HG03432 (cell line): ENCODE results near the gene ARHGEF16.

Experiments
- ATAC-seq: cut with Tn5 transposase; IDR thresholded peaks from one replicate; pipeline ENCODE4 v1.9.1; 2021; ENCODE audit warnings: mild to moderate bottlenecking, moderate library complexity; ENCODE audit not compliant: unreplicated experiment

ARHGEF16 gene

DNA sequence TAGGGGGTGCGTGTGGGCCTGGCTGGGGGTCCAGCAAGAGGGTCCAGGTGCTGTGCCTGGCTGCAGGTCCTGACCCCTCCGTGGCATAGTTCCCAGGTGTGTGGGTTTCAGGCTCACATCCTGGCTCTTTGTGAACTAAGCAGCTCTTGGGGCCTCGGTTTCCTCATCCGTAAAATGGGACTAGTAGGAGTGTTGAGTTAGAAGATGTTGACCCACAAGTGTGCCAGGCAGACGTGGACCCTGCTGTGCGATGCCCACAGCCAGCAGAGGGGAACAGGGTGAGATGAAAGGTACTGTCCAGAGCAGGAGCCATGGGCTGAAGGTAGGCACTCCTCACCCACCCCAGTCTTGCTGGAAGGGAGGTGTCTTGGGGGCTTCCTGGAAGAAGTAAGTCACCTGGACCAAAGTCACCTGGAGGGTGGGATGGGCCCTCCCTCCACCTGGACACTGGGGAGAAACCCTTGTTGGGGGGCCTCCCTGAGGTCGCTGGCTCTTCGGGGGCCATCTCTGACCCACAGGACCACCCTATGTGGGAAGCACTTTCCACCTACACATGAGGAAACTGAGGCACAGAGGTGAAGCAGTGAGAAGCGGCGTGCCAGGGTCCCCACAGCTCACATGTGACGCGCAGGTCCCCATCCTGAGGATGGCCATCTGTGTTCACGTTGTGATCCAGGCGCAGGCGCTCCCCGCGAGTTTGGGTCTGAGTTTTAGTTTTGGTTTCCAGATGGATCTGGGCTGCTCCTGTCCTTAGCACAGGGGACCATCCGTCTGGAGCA is 1.4 kb downstream of the ARHGEF16 start:
- no peak for ATAC-seq

DNA sequence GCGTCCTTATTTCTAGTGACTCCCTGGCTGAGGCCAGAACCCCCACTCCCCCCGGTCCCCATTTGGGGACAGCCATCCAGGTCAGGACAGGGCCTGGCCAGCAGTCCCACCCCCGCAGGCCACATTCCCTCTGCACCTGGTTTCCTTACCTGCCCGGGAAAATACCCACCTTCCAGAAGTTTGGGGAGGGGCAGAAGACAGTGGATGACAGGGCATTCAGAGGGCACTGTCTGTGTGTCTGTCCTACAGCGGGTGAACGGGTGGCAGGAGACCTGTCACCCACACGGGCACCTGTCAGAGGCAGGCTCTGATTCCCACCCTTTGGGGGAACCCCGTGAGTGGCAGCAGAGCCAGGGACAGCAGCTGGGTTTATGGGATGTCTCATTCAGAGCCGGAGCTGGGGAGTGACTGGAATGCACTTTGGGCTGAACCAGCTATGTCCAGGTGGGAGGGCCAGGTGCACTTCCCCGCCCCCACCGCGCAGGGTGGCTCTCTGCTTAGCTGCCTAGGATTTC is 2.0 kb downstream of the ARHGEF16 start:
- no peak for ATAC-seq

DNA sequence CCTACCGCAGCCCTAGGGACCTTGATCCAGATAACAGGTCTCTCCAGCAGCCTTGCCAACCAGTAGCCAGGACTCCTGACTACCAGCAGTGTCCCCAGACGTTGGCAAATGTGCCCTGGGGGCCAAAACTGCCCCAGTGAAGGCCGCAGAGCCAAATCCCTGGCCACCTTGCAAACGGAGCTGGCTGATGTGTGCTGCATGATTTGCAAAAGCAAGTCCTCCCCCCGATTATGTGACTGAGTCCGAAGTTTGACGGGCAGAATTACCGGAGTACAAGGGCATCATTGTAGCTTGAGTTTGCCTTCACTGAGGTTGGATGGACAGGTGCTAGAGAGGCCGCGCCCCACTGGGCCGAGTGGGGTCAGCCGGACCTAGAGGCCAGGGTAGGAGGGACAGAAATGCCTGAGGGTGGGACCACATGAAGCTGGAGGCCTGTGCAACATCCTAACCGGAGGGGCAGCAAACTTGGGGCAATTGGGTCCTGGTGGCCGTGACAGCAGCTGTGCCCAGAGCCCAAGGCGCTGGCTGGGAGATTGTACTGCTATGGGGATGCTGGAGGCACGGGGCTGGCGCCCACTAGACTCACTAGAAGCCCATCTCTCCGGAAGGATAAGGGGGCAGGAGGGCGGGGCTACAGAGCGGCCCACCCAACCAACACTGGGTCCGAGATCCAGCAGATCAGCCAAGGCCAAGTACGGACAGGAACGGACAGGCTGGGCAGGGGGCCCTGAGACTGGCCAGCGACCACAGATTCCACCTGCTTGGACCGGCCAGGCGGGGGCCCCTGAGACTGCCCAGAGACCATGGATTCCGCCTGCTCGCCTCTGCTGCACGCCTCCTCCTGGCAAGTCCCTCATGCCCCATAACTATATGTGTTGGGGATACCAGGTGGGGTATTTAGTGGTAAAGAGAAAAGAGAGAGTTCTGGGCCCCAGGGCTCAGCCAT is 2.8 kb downstream of the ARHGEF16 start:
- no peak for ATAC-seq

DNA sequence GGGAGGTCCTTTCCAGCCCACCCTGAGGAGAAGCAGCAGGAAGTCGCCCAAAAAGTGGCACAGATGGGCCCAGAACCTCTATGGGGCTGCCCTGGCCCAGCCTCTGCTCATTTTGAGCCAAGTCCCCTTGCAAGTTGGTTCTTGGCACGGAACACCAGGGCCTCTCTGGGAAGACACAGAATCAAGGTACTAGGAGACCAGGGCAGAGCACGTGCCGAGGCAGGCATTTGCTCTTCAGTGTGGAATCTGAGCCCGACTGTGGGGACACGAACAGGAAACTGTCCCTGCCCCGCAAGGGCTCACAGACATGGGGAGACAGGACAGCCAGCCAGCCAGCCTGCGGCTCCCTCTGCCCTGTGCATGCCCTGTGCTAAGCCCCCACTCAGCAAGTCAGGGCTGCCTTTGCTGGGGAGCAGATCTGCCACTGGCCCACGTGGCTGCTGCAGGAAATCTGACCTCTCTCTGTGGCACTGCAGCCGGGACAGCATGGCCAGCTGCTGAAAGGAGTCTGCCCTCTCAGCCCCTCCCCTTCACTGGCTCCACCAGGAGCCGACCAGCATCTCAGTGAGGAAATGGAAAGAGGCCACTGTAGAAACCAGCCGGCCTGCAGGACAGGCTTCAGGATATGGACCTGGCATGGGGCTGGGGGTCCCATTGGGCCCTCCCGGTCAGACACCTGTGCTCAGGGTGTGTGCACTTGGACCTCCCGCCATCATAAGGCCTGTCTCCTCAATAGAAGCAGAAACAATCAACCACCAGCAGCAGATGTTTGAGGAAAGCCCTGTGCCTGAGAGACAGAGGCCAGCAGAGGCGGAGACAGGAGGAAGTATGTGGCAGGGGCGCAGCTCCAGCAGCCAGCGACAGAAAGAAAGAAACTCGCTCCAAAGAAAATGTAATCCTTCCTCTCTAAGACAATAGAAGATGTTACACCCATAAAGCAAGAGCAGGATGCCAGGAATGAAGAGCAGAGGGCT is 3.7 kb downstream of the ARHGEF16 start:
- no peak for ATAC-seq

DNA sequence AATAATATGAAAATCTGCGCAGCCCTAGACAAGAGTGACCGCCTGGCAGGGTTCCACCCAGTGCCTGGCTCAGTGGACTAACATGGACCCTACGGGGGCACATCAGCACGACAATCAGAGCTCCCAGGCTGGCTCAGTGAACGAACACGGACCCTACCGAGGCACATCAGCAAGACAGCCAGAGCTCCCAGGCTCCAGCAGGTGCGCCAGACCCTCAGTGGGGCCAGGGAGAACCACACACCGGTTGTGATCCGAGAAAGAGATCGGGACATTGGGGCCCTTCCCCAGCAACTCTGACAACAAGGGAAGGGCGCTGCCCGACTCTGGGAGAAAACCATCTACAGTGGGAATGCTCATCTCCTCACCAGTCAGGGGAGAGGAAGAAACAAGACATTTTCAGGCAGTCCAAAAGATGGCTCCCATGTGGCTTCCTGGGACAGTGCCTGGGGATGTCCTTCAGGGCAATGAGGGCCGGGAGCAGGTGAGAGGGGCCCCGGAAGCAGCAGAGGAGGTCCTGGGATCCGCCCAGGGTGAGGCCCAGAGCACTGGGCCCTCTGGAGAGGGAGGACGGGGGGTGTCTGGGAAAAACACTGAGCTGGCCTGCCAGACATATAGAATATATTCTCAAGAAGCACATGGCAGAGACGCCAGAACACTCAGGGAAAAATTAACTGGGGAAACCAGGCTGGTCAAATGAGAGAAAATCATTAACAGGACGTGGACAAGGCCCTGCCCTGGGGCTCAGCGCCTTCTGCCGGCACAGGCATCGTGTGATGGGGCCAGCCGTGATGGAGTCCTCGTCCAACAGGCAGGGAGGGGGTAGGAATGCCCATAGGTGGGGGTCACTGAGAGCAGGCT is 4.8 kb downstream of the ARHGEF16 start:
- no peak for ATAC-seq

DNA sequence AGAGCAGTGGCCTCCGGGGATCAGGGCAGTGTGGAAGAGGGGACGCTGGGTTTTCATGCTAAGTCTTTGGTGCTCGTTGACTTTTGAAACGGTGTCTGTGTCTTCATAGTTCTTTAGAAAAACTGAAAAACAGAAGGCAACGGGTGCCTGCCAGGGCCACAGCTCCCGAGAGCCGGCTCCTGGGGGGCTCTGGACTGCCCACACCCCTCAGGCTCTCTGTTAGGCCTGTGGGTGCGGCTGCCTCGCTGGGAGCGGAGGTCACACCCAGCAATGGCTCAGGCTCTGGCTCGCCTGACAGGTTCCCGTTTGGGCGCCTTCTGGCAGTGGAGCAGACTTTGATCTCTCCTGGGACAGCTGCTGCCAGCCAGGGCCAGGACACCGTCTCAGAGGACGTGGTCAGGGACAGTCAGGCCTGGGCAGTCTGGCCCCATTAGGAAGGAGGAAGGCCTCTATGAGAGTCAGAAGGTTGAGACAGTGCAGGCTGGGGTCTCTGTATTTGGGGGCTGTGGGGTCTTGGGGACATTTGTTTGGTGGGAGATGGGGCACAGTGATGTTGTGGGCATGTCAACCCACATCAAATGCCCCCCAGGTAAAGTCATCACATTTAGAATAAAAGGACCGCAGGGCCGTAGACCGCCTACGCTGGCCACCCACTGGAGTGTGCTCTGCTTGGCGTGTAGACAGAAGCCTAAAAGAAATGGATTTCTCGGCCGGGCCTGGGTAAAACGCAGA is 5.6 kb downstream of the ARHGEF16 start:
- ATAC-seq, result no peak

DNA sequence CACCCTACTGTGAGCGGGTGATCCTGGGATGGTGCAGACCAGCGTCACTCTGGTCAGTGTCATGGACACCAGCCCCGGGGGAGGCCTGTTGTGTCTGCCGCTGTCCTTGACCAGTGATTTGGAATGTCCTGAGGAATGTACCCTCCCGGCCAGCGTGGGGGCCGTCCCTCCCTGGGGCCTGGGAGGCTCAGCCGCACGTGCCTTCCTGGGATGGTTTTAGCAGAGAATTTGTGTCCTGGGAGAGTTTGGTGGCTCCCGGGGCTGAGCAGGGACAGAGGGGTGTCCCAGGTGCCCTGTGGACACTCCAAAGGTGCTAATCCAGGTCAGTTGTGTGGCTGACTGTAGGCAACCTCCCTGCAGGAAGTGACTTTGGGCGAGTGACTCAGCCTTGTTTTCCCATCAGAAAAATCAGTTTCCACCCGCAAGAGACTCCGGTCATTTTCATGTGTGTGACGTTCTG is 6.2 kb downstream of the ARHGEF16 start:
- no peak for ATAC-seq

DNA sequence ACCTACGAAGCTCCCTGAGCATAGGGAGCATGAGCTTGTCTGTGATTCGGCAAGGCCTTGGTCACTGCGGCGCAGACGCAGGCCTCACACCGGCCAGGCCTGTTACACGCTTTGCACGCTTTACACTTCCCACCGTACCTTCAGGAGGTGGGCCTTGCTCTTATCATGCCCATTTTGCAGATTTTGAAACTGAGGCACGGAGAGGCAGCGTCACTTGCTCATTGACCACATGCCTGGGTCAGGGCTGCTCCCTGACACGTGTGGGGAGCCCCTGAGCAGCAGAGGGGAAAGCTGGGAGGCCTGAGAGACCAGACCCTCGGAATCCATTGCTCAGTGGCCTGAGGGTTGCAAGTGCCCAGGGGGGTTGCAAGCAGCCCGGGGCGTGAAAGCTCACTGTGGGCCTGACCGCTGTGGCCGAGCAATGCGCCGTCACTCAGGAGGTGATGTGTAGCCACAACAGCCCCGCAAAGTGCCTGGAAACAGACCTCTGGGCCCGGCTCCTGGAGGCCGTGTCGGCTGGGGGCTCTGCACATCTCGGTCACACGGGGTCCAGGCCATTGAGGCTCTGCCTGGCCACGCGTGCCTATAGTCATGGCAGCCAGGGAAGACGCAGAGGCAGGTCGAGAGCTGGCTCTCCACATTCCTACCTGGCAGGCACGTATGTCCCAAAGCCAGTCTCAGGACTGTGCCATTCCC is 6.9 kb downstream of the ARHGEF16 start:
- ATAC-seq, result no peak

DNA sequence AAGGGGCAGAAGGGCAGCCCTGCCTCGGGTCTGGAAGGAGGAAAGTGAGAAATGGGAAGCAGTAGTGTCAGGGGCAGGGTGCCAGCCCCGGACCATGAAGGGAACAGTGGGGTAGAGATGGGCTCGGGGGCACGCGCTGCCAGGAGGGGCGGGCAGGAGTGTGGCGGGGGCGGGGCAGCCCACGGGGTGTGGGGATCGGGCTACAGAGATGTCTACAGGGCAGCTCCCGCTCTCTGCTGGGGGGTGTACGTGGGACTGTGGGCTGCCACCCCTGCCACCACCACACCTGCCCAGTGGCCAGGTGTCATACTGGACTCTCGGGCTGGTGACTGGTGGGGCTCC is 7.4 kb downstream of the ARHGEF16 start:
- ATAC-seq, result no peak

DNA sequence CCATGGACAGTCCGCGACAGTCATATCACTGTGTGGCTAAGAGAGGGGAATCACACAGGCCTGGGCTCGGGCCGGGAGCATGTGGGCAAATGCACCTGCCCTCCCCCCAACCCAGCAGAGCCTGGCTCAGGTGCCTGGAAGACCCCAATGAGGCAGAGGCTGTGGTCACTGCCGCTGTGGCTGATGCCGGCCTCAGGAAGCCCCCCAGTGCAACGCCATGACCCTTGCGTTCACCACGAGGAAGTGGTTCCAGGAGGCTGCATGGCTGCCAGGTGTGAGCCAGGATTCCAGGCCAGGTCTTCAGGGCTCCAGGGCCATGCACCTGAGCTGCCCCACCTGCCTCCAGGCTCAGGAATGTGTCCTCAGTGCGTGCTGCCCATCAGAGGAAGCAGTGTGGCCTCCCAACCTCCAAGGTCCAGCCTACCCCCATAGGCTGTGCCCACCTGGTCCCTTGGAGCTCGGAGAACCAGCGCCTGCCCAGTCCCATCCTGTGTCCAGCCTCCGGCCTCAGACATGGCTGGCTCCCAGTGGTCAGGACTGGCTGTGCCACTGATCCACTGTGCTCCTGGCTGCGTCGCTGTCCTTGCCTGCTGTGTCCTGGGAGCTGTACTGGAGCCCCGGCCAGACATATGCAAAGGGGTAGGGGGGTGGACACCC is 8.0 kb downstream of the ARHGEF16 start:
- no peak for ATAC-seq

DNA sequence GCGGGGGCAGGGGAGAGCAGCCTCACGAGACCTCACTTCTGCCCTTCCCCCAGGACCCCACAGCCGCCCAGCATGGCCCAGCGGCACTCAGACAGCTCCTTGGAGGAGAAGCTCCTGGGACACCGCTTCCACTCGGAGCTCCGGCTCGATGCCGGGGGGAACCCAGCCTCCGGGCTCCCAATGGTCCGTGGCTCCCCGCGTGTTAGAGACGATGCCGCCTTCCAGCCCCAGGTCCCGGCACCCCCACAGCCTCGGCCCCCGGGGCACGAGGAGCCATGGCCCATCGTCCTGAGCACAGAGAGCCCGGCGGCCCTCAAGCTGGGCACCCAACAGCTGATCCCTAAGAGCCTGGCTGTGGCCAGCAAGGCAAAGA is 8.5 kb downstream of the ARHGEF16 start:
- ATAC-seq, result no peak

DNA sequence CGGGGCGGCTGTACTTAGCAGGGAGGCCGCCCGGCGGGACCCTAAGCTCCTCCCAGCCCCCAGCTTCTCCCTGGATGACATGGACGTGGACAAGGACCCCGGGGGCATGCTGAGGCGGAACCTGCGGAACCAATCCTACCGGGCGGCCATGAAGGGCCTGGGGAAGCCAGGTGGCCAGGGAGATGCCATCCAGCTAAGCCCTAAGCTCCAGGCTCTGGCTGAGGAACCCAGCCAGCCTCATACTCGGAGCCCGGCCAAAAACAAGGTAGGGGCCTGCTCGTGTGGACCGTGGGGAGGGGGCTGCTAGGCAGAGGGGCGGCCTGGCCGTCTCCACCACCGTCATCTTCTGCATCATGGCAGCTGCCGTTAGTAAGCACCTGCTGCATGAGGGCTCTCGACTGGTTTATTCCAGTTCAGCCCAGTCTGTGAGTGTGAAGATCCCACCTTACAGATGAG is 9.0 kb downstream of the ARHGEF16 start:
- ATAC-seq, result no peak

DNA sequence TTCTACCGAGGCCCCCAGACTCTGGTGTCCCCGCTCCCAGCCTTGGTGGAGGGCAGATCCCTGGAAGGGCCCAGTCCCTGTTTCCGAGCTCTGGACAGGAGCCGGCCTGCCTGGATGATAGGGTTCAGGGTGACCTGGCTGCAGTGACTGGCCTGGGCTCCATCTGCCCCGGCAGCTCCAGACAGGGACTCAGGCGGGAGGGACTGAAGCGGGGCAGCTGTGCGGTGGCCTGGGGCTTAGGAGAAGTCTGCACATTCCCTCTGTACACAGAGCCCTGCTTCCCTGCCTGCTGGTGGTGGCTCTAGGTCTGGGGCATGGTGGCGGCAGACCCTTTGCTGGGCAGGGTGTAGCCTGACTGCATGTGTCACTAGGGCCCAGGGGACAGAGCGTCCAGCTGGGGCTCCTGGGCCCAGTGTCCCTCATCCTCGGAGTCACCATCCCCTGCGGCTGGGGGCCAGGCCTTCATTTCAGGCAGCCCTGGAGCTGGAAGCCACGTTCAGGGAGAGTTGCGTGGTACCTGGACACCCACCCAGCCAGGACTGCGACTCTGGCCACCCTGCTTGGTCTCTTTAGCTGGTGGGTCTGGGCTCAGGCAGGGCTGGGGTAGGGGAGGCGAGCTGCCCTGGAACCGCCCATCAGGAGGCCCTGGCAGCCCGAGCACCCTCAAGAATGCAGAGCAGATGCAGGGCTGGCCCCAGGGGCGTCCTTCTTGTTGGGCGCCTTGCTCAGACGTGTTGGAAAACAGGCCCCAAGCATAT is 9.6 kb downstream of the ARHGEF16 start:
- ATAC-seq, result no peak

DNA sequence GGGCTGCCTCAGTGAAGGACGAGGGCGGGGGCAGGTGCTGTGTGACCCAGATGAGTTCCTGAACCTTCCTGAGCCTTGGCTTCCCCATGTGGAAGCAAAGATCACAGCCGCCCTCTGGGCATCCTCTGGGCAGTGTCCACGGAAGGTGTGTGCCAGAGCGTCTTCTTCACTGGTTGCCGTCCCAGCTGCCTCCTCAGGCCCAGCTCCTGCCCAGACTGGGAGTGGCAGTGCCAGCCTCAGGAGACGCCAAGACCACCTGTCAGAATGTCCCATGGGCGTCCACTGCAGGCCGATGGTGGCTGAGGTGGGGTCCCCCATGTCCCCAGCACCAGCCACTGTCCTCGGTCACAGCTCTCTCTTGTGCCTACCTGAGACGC is 10.2 kb downstream of the ARHGEF16 start:
- ATAC-seq, result no peak

DNA sequence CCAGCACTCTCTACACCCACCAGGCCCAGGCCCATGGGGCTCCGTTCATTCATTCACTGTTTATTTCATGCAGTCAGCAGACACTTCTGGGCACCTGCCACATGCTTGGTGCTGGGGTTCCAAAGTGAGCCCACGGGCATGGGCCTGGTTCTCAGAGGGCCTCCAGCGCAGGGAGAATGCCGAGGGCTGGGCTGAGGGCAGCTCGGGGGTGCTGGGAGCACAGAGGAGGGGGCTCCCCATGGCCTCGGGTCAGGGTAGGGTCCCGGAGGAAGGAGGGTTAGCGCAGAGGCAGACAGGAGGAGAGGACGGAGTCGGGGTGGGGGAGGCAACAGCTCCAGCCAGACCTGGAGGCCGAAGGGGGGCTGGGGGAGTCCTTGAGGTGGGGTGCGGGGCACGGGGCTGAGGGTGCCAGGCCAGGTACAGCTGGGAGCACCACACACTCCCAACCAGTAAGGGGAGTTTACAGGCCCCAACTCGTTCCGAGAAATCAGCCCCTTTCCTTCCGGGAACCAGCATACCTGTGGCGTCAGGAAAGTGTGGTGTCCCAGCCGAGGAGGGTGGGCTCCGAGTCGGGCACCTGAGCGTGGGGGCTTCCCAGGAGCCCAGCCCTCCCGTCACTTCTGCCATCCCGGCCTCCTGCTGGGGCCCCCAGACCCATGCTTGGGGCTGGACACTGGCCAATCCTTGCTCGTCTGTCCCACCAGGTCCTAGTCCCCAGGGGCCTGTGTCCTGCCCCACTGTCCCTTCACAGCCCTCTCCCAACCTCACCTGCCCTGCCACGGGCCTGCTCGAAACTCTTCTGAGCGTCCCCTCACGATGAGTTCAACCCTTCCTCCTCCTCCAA is 10.8 kb downstream of the ARHGEF16 start:
- no peak for ATAC-seq

DNA sequence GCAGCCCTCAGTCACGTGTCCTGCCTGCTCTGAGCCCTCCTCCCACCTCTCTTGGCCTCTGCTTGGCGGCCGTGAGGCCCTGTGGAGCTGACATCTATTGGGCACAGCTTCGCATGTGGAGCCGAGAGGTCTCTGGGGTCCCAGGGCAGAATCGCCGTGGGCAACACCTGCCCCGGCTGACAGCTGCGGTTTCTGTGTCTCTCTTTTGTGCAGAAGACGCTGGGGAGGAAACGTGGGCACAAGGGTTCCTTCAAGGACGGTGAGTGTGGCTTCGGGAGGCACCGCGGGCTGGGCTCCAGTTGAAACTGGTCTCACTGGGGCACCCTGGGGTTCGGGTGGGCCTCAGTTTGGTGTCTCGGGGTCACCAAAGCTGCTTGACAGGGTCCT is 11.5 kb downstream of the ARHGEF16 start:
- ATAC-seq, result no peak
